Measurements from ENCODE around the gene KCNQ1OT1.

DNA sequence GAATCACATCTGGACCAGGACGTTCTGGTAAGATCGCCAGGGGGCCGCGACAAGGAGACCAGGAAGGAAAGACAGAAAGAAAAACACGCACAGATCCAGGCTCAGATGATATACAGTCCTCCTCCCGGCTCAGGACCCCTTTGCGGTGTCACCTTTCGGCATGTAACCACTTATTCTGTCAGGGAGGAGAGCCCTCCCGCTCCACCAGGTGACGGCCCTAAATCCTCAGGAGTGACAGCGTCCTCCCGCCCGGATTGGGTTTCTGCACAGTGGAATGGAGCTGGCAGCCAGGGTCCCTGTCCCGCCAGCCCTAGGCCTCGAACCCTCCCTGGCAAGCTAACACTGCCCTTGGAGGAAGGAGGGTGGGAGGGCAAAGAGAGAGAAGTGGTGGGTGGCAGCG lies 24.3 kb upstream of the KCNQ1OT1 start:
- no peak for TF ChIP-seq SP2 (tag by site-specific recombination; IDR thresholded peaks at IDR 0.05)
- no peak for TF ChIP-seq CTCF (tag by site-specific recombination; IDR thresholded peaks at IDR 0.05)
- TF ChIP-seq, protein P1, sequence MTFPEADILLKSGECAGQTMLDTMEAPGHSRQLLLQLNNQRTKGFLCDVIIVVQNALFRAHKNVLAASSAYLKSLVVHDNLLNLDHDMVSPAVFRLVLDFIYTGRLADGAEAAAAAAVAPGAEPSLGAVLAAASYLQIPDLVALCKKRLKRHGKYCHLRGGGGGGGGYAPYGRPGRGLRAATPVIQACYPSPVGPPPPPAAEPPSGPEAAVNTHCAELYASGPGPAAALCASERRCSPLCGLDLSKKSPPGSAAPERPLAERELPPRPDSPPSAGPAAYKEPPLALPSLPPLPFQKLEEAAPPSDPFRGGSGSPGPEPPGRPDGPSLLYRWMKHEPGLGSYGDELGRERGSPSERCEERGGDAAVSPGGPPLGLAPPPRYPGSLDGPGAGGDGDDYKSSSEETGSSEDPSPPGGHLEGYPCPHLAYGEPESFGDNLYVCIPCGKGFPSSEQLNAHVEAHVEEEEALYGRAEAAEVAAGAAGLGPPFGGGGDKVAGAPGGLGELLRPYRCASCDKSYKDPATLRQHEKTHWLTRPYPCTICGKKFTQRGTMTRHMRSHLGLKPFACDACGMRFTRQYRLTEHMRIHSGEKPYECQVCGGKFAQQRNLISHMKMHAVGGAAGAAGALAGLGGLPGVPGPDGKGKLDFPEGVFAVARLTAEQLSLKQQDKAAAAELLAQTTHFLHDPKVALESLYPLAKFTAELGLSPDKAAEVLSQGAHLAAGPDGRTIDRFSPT (tag by site-specific recombination; IDR thresholded peaks at IDR 0.05): no peak
- TF ChIP-seq ZNF473 (tag by site-specific recombination; IDR thresholded peaks at IDR 0.05): no peak
- TF ChIP-seq ZNF23 (tag by site-specific recombination; IDR thresholded peaks at IDR 0.05; ENCODE audit: borderline replicate concordance): no peak
- no peak for TF ChIP-seq ZNF239 (tag by site-specific recombination; IDR thresholded peaks at IDR 0.05)
- no peak for TF ChIP-seq YY1 (tag by site-specific recombination; IDR thresholded peaks at IDR 0.05)
- TF ChIP-seq MYNN (tag by site-specific recombination; IDR thresholded peaks at IDR 0.05; ENCODE audit: borderline replicate concordance): no peak
- no peak for TF ChIP-seq ZNF10 (tag by site-specific recombination; IDR thresholded peaks at IDR 0.05)
- TF ChIP-seq ZNF670 (tag by site-specific recombination; IDR thresholded peaks at IDR 0.05; ENCODE audit: low read depth): no peak
- no peak for TF ChIP-seq KLF16 (tag by site-specific recombination; IDR thresholded peaks at IDR 0.05)
- no peak for TF ChIP-seq ZBTB1 (tag by site-specific recombination; IDR thresholded peaks at IDR 0.05)
- TF ChIP-seq ZNF274 (IDR thresholded peaks at IDR 0.05; ENCODE audit: low read length): no peak
- no peak for TF ChIP-seq ZNF274 (tag by site-specific recombination; IDR thresholded peaks at IDR 0.05; ENCODE audit: borderline replicate concordance)

Measured in HEK293 (cell line).